Dermis microvascular lymphatic vessel endothelial cell (primary cell): ENCODE results near the gene GALNT10. TPM values are rescaled to one million over a fixed set of nuclear protein-coding genes. Genes with fewer than 3 reads are reported as not detected.

Experiments used
- DNase-seq, 2 donors: peaks; one replicate each; pipeline versions ENCODE4 v3.0.0 to v3.0.0-alpha.2; 2010; ENCODE audit warnings: low read depth in 2 of 2
- total RNA-seq: library from RNA; depleted of rRNA; stranded (reverse); fragments of >200 nt; gene quantifications from 2 replicates; pipeline ENCODE4 v1.2.1, GENCODE V29; 2014

Gene GALNT10
- total RNA-seq, 1 donor from 2014 or later: 26.6 TPM

- DNase-seq: no peak
These were observed 101.4 kb downstream of the GALNT10 start for GRCh38 chr5:154291917-154292316.

- DNase-seq: no peak
These were observed 102.7 kb downstream of the GALNT10 start for GRCh38 chr5:154293219-154293618.

- DNase-seq: peak; percentile 21 to 44
These were observed 105.0 kb downstream of the GALNT10 start for GRCh38 chr5:154295551-154295950.

GRCh38 chr5:154296525-154297159, 106.1 kb downstream of the GALNT10 start:
- DNase-seq: no peak

- DNase-seq: no peak
These were observed 107.5 kb downstream of the GALNT10 start for GRCh38 chr5:154298065-154298464.

- DNase-seq: no peak
These were observed 109.8 kb downstream of the GALNT10 start for GRCh38 chr5:154300207-154300883.

- DNase-seq: no peak
These were observed 111.2 kb downstream of the GALNT10 start for GRCh38 chr5:154301726-154302125.

GRCh38 chr5:154302161-154302560, 111.6 kb downstream of the GALNT10 start:
- DNase-seq: peak; percentile 61

- DNase-seq: no peak
These were observed 112.6 kb downstream of the GALNT10 start for GRCh38 chr5:154303133-154303532.

GRCh38 chr5:154308443-154309370, 118.2 kb downstream of the GALNT10 start:
- peak in 1 of 2 donors; percentile 52 for DNase-seq

- peak in 1 of 2 donors; percentile 15 for DNase-seq
These were observed 118.8 kb downstream of the GALNT10 start for GRCh38 chr5:154309371-154309745.

GRCh38 chr5:154309805-154310204, 119.3 kb downstream of the GALNT10 start:
- peak; percentile 54 to 76 for DNase-seq

GRCh38 chr5:154311362-154311761, 120.8 kb downstream of the GALNT10 start:
- no peak for DNase-seq

- no peak for DNase-seq
These were observed 121.5 kb downstream of the GALNT10 start for GRCh38 chr5:154312000-154312399.

- peak in 1 of 2 donors; percentile 56 for DNase-seq
These were observed 122.0 kb downstream of the GALNT10 start for GRCh38 chr5:154312576-154312975.

- no peak for DNase-seq
These were observed 123.0 kb downstream of the GALNT10 start for GRCh38 chr5:154313360-154314017.

- no peak for DNase-seq
These were observed 124.7 kb downstream of the GALNT10 start for GRCh38 chr5:154315196-154315595.

GRCh38 chr5:154315756-154316155, 125.2 kb downstream of the GALNT10 start:
- DNase-seq: no peak

- DNase-seq: no peak
These were observed 125.8 kb downstream of the GALNT10 start for GRCh38 chr5:154316223-154316935.

- no peak for DNase-seq
These were observed 127.4 kb downstream of the GALNT10 start for GRCh38 chr5:154317916-154318315.

GRCh38 chr5:154318691-154319090, 128.2 kb downstream of the GALNT10 start:
- no peak for DNase-seq
